ENCODE results near the gene CDKN1B.

Gene CDKN1B

GRCh38 chr12:12725086-12725955 lies 8.2 kb downstream of the CDKN1B start (continued):
- TF ChIP-seq ZNF664 (tag by site-specific recombination; IDR thresholded peaks at IDR 0.05) (no peak), BCL6B (tag by site-specific recombination; IDR thresholded peaks at IDR 0.05) (no peak), ZSCAN4 (tag by site-specific recombination; IDR thresholded peaks at IDR 0.05) (peak; percentile 97), ATF2 (tag by site-specific recombination; IDR thresholded peaks at IDR 0.05; ENCODE audit: low read depth) (peak; percentile 54), BCL11A (tag by site-specific recombination; IDR thresholded peaks at IDR 0.05; ENCODE audit: low read depth) (peak; percentile 80; the same call in 1 of the 2 replicates), BCL11B (tag by site-specific recombination; IDR thresholded peaks at IDR 0.05; ENCODE audit: low read depth) (peak; percentile 85), ZNF449 (tag by site-specific recombination; IDR thresholded peaks at IDR 0.05) (0 out of 2 replicates have a peak, but pooled peaks have one; percentile 8), ZSCAN18 (tag by site-specific recombination; IDR thresholded peaks at IDR 0.05) (0 out of 2 replicates have a peak, but pooled peaks have one; percentile 29), WT1 (tag by site-specific recombination; IDR thresholded peaks at IDR 0.05) (peak; percentile 74), ZNF18 (tag by site-specific recombination; IDR thresholded peaks at IDR 0.05) (peak; percentile 89), INSM2 (tag by site-specific recombination; IDR thresholded peaks at IDR 0.05) (peak; percentile 95), YY2 (tag by site-specific recombination; IDR thresholded peaks at IDR 0.05) (0 out of 2 replicates have a peak, but pooled peaks have one; percentile 20), ZNF292 (tag by site-specific recombination; IDR thresholded peaks at IDR 0.05; ENCODE audit: borderline replicate concordance, low read depth) (no peak)
- TF ChIP-seq, protein P1, sequence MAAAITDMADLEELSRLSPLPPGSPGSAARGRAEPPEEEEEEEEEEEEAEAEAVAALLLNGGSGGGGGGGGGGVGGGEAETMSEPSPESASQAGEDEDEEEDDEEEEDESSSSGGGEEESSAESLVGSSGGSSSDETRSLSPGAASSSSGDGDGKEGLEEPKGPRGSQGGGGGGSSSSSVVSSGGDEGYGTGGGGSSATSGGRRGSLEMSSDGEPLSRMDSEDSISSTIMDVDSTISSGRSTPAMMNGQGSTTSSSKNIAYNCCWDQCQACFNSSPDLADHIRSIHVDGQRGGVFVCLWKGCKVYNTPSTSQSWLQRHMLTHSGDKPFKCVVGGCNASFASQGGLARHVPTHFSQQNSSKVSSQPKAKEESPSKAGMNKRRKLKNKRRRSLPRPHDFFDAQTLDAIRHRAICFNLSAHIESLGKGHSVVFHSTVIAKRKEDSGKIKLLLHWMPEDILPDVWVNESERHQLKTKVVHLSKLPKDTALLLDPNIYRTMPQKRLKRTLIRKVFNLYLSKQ (tag by site-specific recombination; IDR thresholded peaks at IDR 0.05; ENCODE audit: borderline replicate concordance) = no peak
- TF ChIP-seq, protein P2, sequence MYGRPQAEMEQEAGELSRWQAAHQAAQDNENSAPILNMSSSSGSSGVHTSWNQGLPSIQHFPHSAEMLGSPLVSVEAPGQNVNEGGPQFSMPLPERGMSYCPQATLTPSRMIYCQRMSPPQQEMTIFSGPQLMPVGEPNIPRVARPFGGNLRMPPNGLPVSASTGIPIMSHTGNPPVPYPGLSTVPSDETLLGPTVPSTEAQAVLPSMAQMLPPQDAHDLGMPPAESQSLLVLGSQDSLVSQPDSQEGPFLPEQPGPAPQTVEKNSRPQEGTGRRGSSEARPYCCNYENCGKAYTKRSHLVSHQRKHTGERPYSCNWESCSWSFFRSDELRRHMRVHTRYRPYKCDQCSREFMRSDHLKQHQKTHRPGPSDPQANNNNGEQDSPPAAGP (tag by site-specific recombination; IDR thresholded peaks at IDR 0.05) = peak; percentile 52; the same call in 1 of the 2 replicates

Data from HEK293 (cell line).